Transverse colon (tissue), 4 donors: ENCODE results near the gene RPTN. TPM values are rescaled to one million over a fixed set of nuclear protein-coding genes. Genes with fewer than 3 reads are reported as not detected.
A peak's percentile ranks its signal among the peaks of the same experiment; 100 is the strongest.

Experiments used
- DNase-seq: peaks from one replicate; pipeline ENCODE4 v3.0.0-alpha.2; 2019
- H3K27ac ChIP-seq, 4 donors: fragments of 200-600 bp; sonication (generic); 2 replicates each; pipeline ENCODE4 v1.5.1; 2016 to 2018; ENCODE audit warnings: inconsistent platforms in 4 of 4
- H3K27me3 ChIP-seq: fragments of 200-600 bp; sonication (generic); 2 replicates; pipeline ENCODE4 v1.5.1; 2017; ENCODE audit warnings: inconsistent platforms
- H3K36me3 ChIP-seq, 4 donors: fragments of 200-600 bp; sonication (generic); 2 replicates each; pipeline ENCODE4 v1.5.1; 2017 to 2019; ENCODE audit warnings: inconsistent platforms in 4 of 4
- H3K4me1 ChIP-seq, 4 donors: fragments of 200-600 bp; sonication (generic); 2 replicates each; pipeline ENCODE4 v1.5.1; 2017 to 2020; ENCODE audit warnings: inconsistent platforms in 4 of 4
- H3K4me3 ChIP-seq, 4 donors: fragments of 200-600 bp; sonication (generic); 1 replicate in 1 of 4; 2 replicates in 3 of 4; pipeline versions ENCODE4 v1.5.1 to v1.6.1; 2017 to 2019; ENCODE audit warnings: inconsistent platforms in 4 of 4
- H3K9me3 ChIP-seq, 2 donors: fragments of 200-600 bp; sonication (generic); 2 replicates each; pipeline ENCODE4 v1.5.1; 2017 to 2019; ENCODE audit warnings: inconsistent platforms in 2 of 2
- CTCF ChIP-seq, 5 experiments: fragments of 200-600 bp in 3 of 5; fragments of 450-650 bp in 2 of 5; sonication (generic) in 3 of 5; IDR thresholded peaks; 1 replicate in 2 of 5; 2 replicates in 3 of 5; pipeline ENCODE4 v1.5.1; 2016 to 2017; ENCODE audit warnings: antibody characterized with exemption in 5 of 5, inconsistent platforms in 3 of 5, mild to moderate bottlenecking in 2 of 5, moderate library complexity in 1 of 5
- EP300 ChIP-seq: sonication (generic); formaldehyde crosslinking; IDR thresholded peaks from one replicate; pipeline ENCODE4 v1.6.1; 2017; ENCODE audit warnings: antibody characterized with exemption, low read depth
- POLR2A ChIP-seq: fragments of 450-650 bp; IDR thresholded peaks from one replicate; pipeline ENCODE4 v1.6.1; 2016; ENCODE audit warnings: antibody characterized with exemption, mild to moderate bottlenecking, moderate library complexity
- POLR2AphosphoS5 ChIP-seq, 3 donors: sonication (generic); formaldehyde crosslinking; IDR thresholded peaks; one replicate each; pipeline ENCODE4 v1.6.1; 2016; ENCODE audit warnings: antibody characterized with exemption in 3 of 3
- WGBS, 2 donors: methylation state at CpG; one replicate each; pipeline ENCODE4 v1.1.5; 2018; ENCODE audit warnings: low coverage in 1 of 2; 5-methylcytosine and 5-hydroxymethylcytosine counted together
- in situ Hi-C, 4 donors: fragments of 200-750 bp; cut with MboI; loops; one replicate each; pipeline versions ENCODE4 v1.15.0 to v1.15.1; 2017; ENCODE audit warnings: low sequenced_read_pairs in 3 of 4, low pct_ligation_motif_present in 1 of 4, low pct_unique_long_range_greater_than_20kb in 1 of 4
- intact Hi-C: fragments of 100-400 bp; cut with DNase I; formaldehyde crosslinking; loops from one replicate; pipeline ENCODE4 v1.15.1; 2023; ENCODE audit warnings: low total_unique reads
- total RNA-seq, 4 donors: library from RNA; depleted of rRNA; stranded (reverse); fragments of >200 nt; gene quantifications; one replicate each; pipeline ENCODE4 v1.1.0, GENCODE V29; 2016

The RPTN gene
- total RNA-seq, 4 donors from 2014 or later: not detected

DNA sequence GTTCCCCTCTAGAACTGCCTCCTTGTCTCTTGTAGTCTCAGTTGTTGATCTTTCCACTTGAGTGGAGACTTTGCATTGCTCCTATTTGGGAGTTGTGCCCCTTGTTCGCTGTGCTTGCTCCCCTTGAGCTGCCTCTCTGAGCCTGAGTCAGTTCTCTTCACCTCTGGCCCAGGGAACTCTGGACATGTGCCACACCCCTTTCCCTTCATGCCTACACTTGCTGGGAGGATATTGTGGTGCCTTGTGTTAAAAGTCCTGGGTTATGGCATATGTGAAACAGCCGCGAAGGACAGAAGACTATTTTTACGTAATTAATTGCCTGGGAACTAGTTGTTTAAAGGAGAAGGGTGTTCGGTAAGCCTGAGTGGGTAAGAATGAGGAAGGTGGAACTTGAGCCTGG lies 32.2 kb upstream of the RPTN start:
- WGBS, 2 donors: 79 to 86% methylated on average over 5 of the region's 5 CpGs
- no peak for DNase-seq
- Histone ChIP-seq H3K27ac (no peak overlapping the region), H3K36me3 (no peaks in the 10 kb centered on the region), H3K9me3 (no peaks in the 10 kb centered on the region), H3K4me3 (no peak overlapping the region), H3K27me3 (peaks cover 6% of the 10 kb centered on the region), H3K4me1 (peaks cover 0 to 8% (median 4%) of the 10 kb centered on the region in 4 donors)
- intact Hi-C loops (no loop called here), in situ Hi-C loops (loop anchor here (5.0 to 25.0 kb wide), 3 partner anchors 264 to 271 kb away; no protein-coding TSS in a partner anchor)
- TF ChIP-seq CTCF (IDR thresholded peaks at IDR 0.05): no peak
- TF ChIP-seq EP300: no peak
- TF ChIP-seq POLR2AphosphoS5 (IDR thresholded peaks at IDR 0.05): no peak

GRCh38 chr1:152190589-152190988 lies 31.6 kb upstream of the RPTN start:
- Histone ChIP-seq H3K27ac (no peak overlapping the region), H3K4me1 (peaks cover 0 to 8% (median 4%) of the 10 kb centered on the region in 4 donors), H3K36me3 (no peaks in the 10 kb centered on the region), H3K27me3 (peaks cover 6% of the 10 kb centered on the region), H3K4me3 (no peak overlapping the region), H3K9me3 (no peaks in the 10 kb centered on the region)
- in situ Hi-C loops (loop anchor here (5.0 to 25.0 kb wide), 3 partner anchors 264 to 272 kb away; no protein-coding TSS in a partner anchor), intact Hi-C loops (no loop called here)
- no peak for DNase-seq
- TF ChIP-seq CTCF (IDR thresholded peaks at IDR 0.05) (no peak), POLR2A (no peak), EP300 (no peak), POLR2AphosphoS5 (IDR thresholded peaks at IDR 0.05) (no peak)
- WGBS, 2 donors: 44 to 52% methylated on average over 2 of the region's 2 CpGs

- intact Hi-C loops (loop anchor here (2.0 kb wide), 1 partner anchor 267 kb away; no protein-coding TSS in a partner anchor), in situ Hi-C loops (loop anchor here (5.0 to 25.0 kb wide), 6 partner anchors 65 to 272 kb away; no protein-coding TSS in a partner anchor)
- Histone ChIP-seq H3K4me3 (peak overlapping the region in 1 of 4 donors; percentile 60), H3K36me3 (no peaks in the 10 kb centered on the region), H3K27me3 (peaks cover 6% of the 10 kb centered on the region), H3K4me1 (peaks cover 0 to 8% (median 4%) of the 10 kb centered on the region in 4 donors), H3K27ac (peak overlapping the region in 1 of 4 donors; percentile 24), H3K9me3 (no peaks in the 10 kb centered on the region)
- peak; percentile 50 for DNase-seq
- TF ChIP-seq POLR2A (no peak), CTCF (IDR thresholded peaks at IDR 0.05) (peak; percentile 60 to 69 (median 64)), POLR2AphosphoS5 (IDR thresholded peaks at IDR 0.05) (no peak)
- WGBS, 2 donors: 20 to 30% methylated on average over 6 to 9 of the region's 9 CpGs
Observed at GRCh38 chr1:152189657-152190442, 30.8 kb upstream of the RPTN start.

DNA sequence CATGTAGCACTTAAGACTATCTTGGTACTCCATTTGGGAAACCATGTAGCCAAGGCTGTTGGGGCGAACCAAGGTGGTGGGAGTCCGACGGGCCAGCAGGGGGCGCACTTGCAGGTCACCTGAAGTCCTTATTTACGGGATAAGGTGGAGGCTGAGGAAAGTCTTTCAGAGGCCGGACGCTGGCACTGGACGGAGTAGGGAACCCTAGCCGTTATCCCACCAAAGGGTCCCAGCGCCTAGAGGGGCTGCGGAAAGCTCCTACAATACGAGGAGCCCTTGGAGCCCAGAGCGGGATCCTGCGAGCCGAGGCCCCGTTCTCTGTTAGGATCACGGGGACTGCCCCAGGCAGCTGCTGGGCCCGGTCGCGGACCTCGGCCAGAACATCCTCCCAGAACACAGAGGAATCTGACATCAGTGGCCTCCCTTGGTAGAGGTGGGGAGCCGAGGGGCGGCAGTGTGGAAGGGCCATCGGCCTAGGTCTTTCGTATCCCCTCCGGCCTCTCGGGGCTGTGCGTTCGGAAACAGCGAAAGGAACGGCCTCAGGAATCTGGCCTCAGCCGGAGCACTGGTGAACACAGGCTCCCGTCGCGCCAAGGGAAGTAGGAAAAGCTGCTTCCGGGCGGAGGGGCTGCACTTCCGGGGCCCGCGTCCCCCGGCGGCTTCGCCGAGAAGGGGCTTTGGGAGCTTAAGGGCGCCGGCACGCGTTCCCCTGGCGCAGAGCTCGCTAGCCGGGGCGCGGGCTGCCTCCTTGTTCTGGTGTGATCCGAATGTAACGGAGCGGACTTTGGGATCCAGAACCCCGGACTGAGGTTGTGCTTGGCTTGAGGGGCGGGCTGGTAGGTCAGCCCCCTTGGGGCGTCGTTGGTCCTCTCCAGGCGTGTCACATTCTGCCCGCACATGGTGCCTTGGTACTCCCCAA lies 29.9 kb upstream of the RPTN start:
- Histone ChIP-seq H3K27me3 (peaks cover 6% of the 10 kb centered on the region), H3K27ac (peak overlapping the region; percentile 24 to 57 (median 48)), H3K4me3 (peak overlapping the region; percentile 1 to 60 (median 40)), H3K9me3 (no peaks in the 10 kb centered on the region), H3K36me3 (no peaks in the 10 kb centered on the region), H3K4me1 (peaks cover 0 to 8% (median 4%) of the 10 kb centered on the region in 4 donors)
- in situ Hi-C loops (loop anchor here (5.0 to 25.0 kb wide), 4 partner anchors 64 to 273 kb away; no protein-coding TSS in a partner anchor), intact Hi-C loops (loop anchor here (2.0 kb wide), 1 partner anchor 268 kb away; no protein-coding TSS in a partner anchor)
- peak; percentile 79 for DNase-seq
- no peak for TF ChIP-seq EP300
- TF ChIP-seq CTCF (IDR thresholded peaks at IDR 0.05): peak; percentile 77 to 88 (median 79)
- 27 to 30% methylated on average over 9 to 45 of the region's 62 CpGs for WGBS, 2 donors
